Vagina (tissue), 2 donors: ENCODE data around the gene PGAP6.

ENCODE experiments used
- CTCF ChIP-seq, 3 experiments: fragments of 450-650 bp in 2 of 3; fragments of 200-600 bp in 1 of 3; sonication (generic) in 1 of 3; IDR thresholded peaks; one replicate each; pipeline ENCODE4 v1.5.1; 2017 to 2019; ENCODE audit warnings: antibody characterized with exemption in 3 of 3, mild to moderate bottlenecking in 2 of 3, moderate library complexity in 2 of 3
- POLR2A ChIP-seq, 2 donors: fragments of 450-650 bp; IDR thresholded peaks; one replicate each; pipeline ENCODE4 v1.6.1; 2017; ENCODE audit warnings: antibody characterized with exemption in 2 of 2, mild to moderate bottlenecking in 2 of 2, moderate library complexity in 2 of 2

DNA sequence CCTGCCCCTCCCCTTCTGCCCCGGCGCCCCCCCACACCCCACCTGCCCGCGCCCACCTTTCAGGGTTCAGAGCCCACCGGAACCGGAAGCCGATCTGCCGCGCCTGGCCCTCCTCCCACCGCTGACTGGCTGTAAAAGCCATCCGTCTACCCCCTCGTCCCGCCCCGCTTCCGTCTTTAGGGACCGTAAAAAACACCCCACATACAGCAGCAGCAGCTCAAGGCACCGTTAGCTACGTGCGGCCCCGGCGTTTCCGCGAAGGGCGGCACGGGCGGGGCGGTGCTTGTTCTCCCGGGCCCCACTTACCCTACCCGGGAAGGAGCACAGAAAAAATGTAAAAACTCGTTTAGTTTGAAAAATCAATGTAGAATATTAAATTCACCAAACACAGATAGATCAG, 11.3 kb downstream of the PGAP6 start, which contains the start of gene MRPL28:
- no peak for TF ChIP-seq CTCF (IDR thresholded peaks at IDR 0.05)
- no peak for TF ChIP-seq POLR2A (IDR thresholded peaks at IDR 0.05)
